GM21526 (cell line): ENCODE measurements around the gene RNF19B.

Experiments
- ATAC-seq: cut with Tn5 transposase; IDR thresholded peaks from one replicate; pipeline ENCODE4 v1.9.1; 2021; ENCODE audit warnings: moderate library complexity; ENCODE audit not compliant: unreplicated experiment, low FRiP score

The RNF19B gene, protein sequence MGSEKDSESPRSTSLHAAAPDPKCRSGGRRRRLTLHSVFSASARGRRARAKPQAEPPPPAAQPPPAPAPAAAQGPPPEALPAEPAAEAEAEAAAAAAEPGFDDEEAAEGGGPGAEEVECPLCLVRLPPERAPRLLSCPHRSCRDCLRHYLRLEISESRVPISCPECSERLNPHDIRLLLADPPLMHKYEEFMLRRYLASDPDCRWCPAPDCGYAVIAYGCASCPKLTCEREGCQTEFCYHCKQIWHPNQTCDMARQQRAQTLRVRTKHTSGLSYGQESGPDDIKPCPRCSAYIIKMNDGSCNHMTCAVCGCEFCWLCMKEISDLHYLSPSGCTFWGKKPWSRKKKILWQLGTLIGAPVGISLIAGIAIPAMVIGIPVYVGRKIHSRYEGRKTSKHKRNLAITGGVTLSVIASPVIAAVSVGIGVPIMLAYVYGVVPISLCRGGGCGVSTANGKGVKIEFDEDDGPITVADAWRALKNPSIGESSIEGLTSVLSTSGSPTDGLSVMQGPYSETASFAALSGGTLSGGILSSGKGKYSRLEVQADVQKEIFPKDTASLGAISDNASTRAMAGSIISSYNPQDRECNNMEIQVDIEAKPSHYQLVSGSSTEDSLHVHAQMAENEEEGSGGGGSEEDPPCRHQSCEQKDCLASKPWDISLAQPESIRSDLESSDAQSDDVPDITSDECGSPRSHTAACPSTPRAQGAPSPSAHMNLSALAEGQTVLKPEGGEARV

GRCh38 chr1:32964461-32965250 lies at the start of gene RNF19B:
Gene RNF19B (minus strand): TSS chr1:32964809. CDS start chr1:32964685, 124 bp downstream.
- peak; percentile 80 for ATAC-seq

GRCh38 chr1:33013791-33014190 lies 49.2 kb upstream of the RNF19B start:
- ATAC-seq: no peak

DNA sequence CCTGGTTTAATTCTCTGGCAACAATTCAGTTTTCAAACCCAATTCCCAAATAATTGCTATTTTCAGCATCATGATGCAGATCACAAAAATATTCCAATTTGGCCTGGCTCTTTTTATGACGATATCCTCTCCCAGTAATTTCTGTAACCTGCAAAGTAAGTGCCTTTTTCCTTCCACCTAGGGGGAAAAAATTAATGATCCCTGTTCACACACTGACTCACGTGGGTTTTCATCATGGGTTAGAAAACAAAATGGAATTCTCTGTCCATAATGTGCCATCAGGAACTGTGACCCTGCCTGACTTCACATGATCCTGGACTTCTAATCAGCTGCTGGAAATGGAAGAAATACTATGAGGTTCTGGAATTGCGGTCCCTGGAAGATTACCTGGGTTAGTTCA lies 47.6 kb upstream of the RNF19B start:
- ATAC-seq: no peak

DNA sequence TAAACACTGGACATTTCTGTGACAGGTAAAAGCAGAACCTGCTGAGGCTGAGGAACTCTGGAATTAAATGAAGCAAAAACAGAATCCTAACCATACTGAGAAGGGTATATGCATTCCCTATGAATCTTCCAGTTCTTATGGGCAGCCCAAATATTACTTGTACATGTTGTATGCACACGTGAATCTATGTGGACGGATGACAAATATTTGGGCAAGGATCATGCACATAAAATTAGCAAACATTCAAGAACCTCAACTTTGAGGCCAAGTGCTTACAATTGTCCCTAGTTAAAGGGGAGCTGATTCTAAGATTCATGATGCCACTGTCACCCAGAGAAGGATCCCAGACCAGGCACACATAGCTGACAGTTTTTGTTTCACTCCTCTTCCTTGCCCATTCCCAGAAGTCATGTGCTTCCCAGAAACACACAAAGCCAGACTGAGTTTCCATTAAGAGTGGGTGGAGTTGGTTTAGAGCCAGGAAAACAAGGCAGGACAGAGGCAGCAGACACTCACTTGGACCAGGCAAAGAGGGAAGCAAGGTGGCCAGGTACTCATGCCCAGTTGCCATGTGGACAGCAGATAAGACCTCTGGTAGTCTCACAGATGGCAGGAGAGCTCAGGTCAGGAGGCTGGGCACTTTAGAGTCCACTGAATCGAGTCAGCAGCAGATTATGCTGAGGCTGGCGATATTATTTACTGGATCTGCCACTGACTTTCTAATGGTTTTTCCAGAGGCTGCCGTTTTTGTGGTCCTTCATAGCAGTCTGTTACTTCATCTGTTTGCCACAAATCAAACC lies 46.5 kb upstream of the RNF19B start:
- no peak for ATAC-seq

DNA sequence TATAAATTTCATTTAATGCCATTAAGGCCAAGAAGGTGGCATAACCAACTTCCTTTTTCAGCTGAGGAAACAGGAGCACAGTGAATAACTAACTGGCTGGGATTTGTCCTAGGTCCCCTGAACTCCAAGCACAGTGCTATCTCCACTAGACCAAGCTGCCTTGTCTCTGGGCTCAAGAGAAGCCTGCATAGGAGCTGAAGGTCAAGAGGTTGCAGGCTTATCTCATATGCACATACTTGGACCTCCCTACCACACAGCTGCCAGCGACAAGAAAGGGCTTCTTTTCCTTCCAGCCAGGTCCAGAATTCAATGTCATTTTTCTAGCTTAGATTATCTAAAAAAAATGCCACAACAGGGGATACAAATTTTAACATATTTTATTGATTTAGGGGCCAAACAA lies 45.0 kb upstream of the RNF19B start:
- no peak for ATAC-seq

DNA sequence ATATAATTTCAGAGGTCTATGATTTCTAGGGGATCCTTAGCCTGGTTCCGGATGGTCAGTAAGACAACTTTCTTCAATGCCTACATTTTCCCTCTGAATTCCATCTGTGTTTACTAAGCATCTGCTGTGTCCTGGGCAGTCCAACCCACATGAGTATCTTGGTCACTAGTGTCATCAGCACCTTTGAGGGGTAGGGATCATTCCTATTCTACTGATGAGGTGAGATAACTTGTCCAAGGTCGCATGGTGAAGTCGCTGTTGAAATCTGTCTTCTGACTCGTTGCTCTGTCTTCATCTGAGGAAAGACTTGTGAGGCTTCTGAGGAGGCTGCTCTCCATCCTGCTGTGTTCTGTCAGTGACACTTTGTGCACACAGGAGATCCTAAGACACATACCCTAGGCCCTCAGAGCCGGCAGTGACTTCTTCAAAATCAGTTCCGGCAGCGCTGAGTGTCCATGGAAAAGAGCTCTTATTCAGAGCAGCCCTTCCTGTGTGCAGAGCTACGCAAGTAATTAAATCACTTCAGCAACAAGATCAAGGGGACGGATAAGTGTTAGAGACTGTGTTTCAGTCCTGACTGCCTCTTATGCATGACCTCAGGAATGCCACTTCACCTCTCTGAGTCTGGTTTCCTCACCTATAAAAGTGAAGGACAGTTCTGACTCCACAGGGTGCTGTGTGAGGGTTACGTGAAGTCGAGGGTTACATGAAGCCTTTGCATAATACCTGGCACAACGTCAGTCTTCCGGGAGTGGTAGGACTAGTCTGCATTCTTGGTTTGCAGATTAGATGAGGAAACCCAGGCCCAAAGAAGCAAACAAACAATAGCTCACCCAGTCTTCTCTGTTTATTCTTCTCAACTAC lies 43.7 kb upstream of the RNF19B start:
- ATAC-seq: no peak

DNA sequence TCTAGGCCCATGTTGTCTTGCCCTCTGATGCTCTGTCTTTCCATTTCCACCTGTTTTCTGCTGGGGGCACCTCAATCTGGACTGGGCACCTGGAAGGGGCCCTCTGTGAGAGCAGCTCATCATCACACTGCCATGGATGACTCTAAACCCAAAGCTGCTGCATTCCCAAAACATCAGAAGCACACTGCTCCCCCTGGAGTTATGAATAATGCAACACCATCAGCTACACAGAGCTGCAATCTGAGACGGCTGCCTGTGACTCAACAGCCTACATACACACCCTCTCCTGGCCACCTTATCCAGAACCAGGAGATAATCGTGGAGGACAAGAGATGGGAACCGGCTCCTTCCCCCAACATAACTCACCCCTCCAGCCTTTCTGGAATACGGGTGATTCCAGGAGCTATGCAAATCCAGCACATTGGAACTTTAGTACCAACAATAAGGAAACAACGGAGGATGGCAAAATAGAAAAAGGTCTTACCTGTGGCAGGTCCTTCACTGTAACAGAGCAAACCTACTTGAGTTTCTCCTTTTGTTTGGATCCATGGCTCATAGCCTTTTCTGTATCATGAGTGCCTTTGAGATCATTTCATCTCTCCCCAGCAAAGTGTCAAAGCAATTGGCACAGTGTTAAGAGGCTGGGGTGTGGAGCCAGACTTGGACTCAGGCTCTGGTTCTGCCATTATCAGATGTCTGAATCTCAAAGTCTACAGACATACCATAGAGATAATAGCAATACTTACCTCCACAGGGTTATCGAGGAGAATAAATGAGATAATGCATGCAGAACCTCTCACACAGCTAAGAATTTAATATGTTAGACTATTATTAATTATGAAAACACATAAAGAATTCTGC lies 42.8 kb upstream of the RNF19B start:
- ATAC-seq: no peak

GRCh38 chr1:33005838-33006421 lies 41.3 kb upstream of the RNF19B start:
- ATAC-seq: no peak

DNA sequence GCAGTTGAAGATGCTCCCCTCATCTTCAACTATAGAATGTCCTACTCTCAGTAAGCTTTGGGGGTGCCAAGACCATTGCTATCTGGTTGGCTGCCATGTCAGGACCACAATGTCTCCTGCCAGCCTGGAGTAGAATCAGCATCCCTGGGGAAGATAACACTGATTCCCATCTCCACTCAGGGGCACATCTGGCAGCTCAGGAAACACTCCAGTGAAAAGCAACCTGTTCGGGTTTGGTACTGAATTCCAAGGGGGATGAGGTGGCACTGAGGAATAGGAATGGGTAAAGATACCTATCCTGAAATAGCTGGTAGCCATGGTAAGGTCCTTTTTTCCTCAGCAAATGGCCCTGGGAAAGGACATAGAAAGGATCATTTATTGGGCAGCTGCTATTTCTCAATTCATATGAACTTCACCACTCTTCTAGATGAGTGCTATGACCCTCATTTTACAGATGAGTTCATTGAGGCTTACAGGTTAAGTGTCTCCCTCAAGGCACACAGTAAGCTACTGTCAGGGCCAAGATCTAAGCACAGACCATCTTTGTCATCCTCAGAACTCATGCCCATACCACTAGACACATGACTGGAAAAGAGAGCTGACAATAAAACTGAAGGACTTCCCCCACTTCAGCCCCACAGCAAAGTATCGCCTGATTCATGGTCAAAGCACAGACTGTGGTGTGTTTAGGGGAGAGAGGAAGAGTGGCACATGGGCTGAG lies 40.7 kb upstream of the RNF19B start:
- no peak for ATAC-seq

GRCh38 chr1:33004613-33005012 lies 40.0 kb upstream of the RNF19B start:
- no peak for ATAC-seq

DNA sequence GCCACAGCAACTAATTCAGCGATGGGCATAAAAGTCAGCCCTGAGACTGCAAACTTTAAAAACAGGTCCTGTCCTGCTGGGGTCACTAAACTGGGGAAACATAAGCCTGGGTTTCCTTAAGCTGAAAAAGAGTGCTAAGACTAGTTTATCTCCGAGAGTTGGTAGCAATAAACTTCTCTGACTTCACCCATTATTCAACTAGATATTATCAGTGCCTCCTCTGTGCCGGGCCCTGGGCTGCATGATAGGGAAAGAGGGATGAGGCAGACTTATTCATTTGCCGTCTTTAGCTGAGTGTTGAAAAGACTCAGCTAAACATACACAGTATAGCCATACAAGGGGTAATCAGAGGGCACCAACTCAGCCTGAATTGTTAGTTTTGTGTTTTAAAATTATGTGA lies 39.0 kb upstream of the RNF19B start:
- ATAC-seq: no peak

DNA sequence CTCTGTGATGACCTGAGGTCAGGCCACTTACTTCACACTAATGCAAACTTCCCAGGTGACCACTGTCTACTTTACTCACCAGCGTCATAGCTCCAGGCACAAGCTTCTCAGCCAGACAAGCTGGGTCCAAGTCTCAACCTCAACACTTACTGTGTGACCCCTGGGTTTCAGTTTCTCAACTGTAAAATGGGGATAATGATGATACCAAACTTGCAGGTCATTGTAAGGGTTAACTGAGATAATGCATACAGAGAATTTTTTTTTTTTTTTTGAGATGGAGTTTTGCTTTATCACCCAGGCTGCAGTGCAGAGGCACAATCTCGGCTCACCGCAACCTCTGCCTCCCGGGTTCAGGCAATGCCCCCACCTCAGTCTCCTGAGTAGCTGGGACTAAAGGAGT lies 37.4 kb upstream of the RNF19B start:
- ATAC-seq: no peak

- no peak for ATAC-seq
Measured at GRCh38 chr1:33001282-33001681, 36.7 kb upstream of the RNF19B start.

- ATAC-seq: no peak
Measured at GRCh38 chr1:33000427-33001026, 35.9 kb upstream of the RNF19B start.

- ATAC-seq: no peak
Measured at GRCh38 chr1:32998997-32999396, 34.4 kb upstream of the RNF19B start.

- no peak for ATAC-seq
Measured at GRCh38 chr1:32998064-32998463, 33.5 kb upstream of the RNF19B start.

DNA sequence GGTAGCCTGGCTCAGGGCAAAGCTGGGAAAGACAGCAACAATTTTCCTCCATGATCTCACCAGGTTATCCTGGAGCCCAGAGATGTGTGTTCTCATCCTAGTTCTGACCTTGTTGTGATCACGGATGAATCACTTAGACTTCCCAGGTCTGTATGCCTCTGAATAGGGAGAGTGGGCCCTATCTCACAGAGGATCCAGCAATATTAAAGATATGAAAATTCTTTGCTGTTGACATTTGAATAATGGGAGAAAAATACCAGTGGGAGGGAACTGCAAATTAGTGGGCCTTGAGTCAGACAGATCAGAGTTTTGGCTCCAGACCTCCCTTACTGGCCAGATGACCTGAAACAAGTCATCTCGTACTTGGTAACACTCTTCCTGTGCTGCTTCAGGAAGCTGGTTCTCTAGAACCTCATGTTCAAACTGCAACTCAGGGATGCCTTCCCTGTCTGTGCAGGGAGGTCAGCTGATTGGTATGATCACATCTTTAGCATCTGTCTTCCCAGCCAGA lies 32.8 kb upstream of the RNF19B start:
- ATAC-seq: no peak
